GM18505 (cell line): ENCODE data around the gene TGFBR3.
"Not testable (repeated sequence)": the region's sequence is repeated elsewhere in the genome, so short reads cannot be mapped to it uniquely, and the experiment has no call there.

Experiments used
- ATAC-seq: cut with Tn5 transposase; IDR thresholded peaks from one replicate; pipeline ENCODE4 v1.9.1; 2021; ENCODE audit not compliant: unreplicated experiment
- POLR2A ChIP-seq: IDR thresholded peaks from 4 replicates; pipeline ENCODE4 v1.6.1; 2011; ENCODE audit warnings: borderline replicate concordance; ENCODE audit not compliant: insufficient read depth, insufficient read length; ENCODE audit errors: extremely low read depth

Gene TGFBR3

DNA sequence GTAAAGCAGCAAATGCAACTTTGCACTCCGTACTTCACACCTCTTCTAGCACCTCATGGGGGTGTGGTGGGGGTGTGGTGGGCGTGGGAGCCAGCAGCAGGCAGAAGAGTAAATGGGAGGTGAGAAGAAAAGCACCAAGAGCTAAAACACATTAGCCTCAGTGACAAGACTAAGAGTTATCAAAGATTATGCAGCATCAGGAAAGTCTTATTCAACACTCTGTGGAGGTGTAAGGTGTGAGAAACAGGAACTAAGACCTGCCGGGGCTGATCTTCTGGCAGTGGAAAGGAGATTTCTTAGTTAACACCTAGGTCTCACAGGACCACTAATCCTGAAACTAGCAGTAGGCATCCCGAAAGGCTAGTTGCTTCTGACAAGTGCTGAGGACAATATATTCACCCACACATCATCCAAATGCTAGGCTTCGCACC lies 9.9 kb downstream of the TGFBR3 start:
- peak; percentile 89 for ATAC-seq
- TF ChIP-seq POLR2A: no peak

DNA sequence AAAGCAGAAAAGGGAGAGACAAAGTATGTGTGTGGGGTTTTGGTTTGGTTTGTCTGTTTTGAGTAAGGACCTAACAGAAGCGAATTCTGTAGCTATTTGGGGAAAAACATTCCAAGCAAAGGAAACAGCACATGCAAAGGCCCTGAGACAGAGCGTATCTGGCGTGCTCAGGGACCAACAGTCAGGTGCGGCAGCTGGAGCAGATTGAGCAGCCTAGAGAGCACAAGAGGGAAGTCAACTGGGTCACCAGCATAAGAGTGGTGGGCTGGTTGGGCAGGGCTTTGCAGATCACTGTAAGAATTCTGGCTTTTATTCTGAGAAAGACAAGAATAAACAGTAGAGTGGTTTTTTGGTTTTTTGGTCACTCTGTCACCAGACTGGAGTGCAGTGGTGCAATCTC lies 11.8 kb downstream of the TGFBR3 start:
- no peak for TF ChIP-seq POLR2A
- no peak for ATAC-seq

DNA sequence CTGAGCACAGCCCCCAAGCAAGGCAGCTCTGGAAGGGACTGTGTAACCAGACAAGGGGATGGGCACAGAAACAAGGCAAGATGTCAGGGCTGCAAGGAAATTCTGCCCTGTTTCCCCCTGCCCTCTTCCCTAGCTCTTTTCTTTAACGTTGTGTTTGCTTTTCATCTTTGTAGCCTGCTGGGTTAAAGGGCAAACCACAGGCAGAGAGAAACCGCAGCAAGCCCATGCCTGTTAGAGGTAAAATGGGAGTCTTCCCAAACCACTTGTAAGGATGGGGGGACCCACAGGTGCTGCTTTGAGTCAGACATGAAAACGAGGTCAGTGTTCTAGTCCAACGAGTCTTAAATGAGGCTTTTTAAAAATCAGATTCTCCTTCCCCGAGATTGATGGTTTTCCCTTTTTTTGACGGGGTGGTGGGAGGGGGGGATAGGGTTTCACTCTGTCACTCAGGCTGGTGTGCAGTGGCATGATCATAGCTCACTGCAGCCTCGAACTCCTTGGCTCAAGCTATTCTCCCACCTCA lies 13.3 kb downstream of the TGFBR3 start:
- no peak for ATAC-seq
- no peak for TF ChIP-seq POLR2A

DNA sequence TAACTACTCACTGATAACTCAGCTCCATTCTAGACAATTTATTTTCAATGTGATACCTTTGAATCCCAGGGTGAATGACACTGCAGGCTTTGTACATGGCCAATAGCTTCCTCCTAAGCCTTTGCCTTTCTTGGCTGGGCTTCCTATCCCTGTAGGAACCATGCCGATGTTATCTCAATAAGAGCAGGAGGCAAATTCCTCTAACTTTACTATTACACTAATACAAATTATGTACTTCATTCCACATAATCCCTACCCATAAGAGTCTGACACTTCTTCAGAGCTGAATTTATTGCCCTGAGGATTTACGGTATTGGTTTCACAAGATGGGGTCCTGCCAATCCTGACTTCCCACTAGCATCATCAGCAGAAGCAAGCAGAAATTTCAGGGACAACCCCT lies 14.0 kb downstream of the TGFBR3 start:
- no peak for ATAC-seq
- TF ChIP-seq POLR2A: no peak

DNA sequence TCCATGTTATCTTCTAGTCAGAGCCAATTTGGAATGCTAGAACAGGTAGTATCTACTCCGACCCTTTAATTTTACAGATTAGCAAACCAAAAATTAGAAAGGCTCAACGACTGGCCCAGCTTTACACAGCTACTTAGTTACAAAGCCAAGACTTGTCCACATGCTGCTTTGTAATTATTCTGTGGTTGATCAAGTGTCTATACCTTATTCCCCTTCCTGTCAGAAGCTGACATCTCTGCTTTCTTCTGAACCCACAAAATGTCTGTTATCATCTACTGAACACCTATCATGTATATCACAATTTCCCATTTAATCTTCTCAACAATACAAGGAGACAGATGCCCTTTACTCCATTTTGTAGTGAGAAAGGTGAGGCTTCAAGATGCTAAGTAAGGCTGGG lies 15.6 kb downstream of the TGFBR3 start:
- no peak for ATAC-seq
- TF ChIP-seq POLR2A: no peak

DNA sequence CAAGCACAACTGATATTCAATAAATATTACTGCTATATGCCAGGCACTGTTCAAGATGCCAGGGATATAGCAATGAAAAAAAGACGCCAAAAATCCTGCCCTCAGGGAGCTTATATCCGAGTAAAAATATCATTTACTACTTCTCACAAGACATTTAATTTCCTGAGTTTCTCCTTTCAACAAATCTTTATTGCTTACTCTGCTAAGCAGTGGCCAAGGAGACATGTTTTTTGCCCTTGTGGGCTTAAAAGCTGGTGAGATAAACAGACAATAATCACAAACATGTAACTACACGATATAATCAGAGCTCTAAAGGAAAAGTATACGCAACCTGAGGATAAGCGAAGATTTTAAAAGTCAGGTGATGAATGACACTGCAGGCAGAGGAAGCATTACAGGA lies 19.5 kb downstream of the TGFBR3 start:
- no peak for TF ChIP-seq POLR2A
- no peak for ATAC-seq

DNA sequence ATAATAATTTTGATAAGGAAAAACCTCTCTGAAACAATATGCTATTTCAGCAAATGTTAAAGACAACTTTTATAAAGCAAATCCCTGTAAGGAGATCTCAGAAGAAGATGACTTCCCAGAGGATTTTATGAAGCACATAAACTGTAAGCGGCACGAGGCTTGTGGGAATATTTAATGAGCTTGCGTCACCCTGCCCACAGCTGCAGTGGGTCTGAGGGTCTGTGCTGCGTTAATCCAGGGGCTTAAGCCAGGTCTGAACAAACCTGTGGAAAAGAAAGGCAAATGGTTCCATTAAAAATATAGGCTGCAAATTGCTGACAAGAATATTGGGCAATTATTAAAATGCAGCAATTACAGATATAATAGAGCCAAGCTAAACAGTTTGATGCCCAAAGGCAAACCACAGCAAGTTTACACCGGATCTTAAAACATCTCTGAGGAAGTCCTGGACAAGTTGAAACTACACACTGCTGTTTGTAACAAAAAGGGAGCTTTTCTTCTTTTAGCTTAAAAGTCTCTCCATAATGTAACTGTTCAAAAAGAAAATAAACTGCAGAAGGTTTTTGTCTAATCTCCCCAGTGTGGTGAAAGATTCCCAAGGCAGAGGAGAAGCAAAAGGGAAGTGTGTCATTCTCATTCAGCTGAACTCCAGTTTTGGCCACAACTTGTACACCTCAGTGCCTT lies 21.8 kb downstream of the TGFBR3 start:
- no peak for ATAC-seq
- no peak for TF ChIP-seq POLR2A

DNA sequence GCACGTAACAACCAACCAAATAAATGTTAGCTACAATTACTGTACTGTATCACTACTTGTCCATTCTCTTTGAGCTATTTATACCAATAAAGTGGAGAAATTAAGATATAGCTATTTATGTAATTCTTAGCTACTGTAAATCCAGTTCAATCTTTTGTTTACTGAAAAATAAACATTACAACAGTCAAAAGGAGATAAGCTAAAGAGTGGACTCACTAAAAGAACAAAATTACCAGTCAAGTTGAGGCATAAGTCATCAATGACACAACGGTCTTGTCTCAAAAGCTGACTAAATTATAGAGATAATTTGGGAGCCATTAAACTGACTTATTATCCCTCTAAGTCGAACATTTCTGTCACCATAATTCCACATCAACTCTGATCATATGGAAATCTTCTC lies 22.5 kb downstream of the TGFBR3 start:
- no peak for TF ChIP-seq POLR2A

DNA sequence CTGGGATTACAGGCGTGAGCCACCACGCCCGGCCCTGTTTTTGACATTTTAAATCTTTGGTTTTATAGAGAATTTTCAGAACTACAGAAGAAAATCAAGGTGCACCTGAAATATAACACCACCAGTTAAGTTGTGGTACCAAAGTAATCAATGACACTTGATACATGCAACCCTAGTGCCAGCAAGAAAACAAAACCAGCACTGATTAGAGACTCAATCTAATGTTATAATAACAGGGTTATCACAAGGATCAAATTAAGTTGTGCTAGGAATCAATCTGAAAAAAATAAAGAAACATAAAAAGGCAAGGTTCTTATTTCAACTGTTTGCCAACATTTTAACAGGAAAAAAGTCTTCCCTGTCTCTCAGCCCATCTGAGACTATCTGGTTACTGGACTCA lies 23.8 kb downstream of the TGFBR3 start:
- ATAC-seq: no peak
- no peak for TF ChIP-seq POLR2A

More for the DNA sequence above, 22.5 kb downstream of the TGFBR3 start:
- ATAC-seq: no peak

DNA sequence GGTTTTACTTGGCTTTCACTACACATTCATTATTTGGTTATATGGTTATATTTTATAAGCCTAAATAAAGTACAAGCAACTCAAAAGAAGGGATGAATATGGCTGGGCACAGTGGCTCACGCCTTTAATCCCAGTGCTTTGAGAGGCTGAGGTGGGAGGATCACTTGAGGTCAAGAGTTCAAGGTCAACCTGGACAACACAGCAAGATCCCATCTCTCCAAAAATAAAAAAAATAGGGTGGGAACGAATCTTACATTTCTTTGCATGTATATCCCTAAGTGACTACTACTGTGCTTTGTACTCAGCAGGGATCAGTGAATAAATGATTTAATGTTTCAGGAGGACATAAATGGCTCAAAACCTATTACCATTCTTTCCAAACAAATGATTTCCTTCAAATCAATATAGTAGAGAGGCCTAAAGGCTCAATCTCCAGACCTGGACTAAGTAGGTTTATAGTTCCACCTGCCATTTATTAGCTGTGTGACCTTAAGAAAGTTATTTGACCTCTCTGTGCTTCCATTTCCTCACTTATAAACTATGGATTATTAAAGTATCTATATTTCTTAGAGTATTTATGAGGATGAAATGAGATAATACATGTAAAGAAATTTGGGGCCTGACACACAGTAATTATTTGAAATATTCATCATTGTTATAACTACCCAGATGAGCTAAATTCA lies 28.3 kb downstream of the TGFBR3 start:
- no peak for ATAC-seq
- TF ChIP-seq POLR2A: no peak

DNA sequence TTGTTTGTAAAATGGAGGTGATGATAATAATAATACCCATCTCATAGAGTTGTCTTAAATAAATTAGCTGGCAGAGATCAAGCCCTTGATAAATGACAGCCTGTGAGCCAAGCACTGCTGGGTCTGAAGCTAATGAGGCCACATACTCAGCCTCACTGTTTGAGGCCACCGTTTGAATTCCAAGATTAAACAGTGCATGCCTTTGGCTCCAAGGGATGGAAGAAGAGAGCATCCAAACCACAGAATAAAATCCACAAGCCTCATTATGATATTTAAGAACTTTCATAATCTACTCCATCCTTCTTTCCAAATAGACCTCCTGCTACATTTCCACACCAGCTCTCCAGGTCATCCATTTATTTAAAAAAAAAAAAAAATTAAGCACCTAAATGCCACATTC lies 29.0 kb downstream of the TGFBR3 start:
- no peak for TF ChIP-seq POLR2A
- no peak for ATAC-seq

DNA sequence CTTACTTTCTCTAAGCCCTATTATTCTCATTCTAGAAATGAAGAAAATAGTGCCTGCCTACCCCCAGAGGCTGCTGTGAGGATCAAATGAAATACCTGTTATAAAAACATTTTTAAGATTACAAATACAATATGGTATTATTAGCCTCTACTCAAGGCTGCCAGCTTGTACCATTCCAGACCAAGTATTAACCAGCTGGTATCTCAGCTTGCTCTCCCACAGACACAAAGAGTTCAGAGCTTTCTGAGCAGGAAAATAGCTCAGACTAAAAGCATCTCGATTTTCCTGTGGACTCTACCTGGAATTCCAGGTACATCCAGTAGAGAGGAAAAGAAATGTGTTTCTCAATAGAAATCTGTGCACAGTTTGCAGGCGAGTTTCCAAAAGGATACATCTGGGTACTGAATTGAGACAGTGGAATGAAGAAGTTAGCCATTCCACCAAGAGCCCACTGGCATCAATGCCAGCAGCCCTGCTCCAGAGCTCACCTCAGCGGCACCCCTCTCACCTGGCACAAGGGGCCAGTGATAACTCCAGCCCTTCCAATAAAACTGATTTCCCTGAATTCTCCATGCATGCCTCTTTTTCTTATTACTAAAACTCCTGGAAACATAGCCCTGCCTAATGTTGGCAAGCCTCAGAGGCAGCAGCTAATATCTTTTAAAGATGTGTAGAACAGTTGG lies 31.0 kb downstream of the TGFBR3 start:
- no peak for TF ChIP-seq POLR2A
- no peak for ATAC-seq

DNA sequence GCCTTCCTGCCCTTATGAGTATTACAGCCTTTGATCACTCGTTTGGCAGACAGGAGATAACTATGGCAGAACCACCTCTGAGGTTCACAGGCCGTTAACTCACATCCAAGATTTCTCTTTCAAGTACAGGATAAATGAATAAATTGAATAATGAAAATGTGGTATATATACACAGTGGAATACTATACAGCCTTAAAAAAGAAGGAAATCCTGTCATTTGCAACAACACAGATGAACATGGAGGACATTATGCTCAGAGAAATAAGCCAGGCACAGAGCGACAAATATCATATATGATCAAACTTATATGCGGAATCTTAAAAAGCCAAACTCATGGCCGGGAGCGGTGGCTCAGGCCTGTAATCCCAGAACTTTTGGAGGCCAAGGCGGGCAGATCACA lies 32.6 kb downstream of the TGFBR3 start:
- TF ChIP-seq POLR2A: no peak
- ATAC-seq: no peak

DNA sequence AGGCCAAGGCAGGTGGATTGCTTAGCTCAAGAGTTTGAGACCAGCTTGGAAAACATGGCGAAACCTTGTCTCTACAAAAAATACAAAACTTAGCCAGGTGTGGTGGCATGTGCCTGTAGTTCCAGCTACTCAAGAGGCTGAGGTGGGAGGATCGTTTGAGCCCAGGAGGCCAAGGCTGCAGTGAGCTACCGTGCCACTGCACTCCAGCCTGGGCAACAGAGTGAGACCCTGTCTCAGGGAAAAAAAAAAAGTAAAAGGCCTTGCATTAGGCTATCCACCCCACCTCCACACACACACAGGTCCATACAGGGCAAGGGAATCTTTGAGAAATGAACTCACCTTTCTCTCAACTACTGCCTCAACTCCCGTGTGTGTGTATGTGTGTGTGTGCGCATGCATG lies 33.9 kb downstream of the TGFBR3 start:
- ATAC-seq: not testable (repeated sequence)
